Caco-2 (cell line): ENCODE data around the gene TMEM129. TPM values are rescaled to one million over a fixed set of nuclear protein-coding genes. Genes with fewer than 3 reads are reported as not detected.

Experiments used
- Bru-seq: library from RNA; stranded (reverse); fragments of 400-500 nt; gene quantifications from one replicate; lab custom pipeline; 2021; lab: Mats Ljungman, UMichigan
- BruChase-seq, 2 experiments: library from RNA; stranded (reverse); fragments of 400-500 nt; gene quantifications; one replicate each; lab custom pipeline; 2021; lab: Mats Ljungman, UMichigan
- BruUV-seq: library from RNA; stranded (reverse); fragments of 400-500 nt; replicated peaks from 2 replicates; lab custom pipeline; 2021; lab: Mats Ljungman, UMichigan
- CTCF ChIA-PET: fragments of 300-600 bp; sonication (Branson Sonifier 250); formaldehyde crosslinking; loops from one replicate; lab custom pipeline; 2022; ENCODE audit warnings: antibody characterized with exemption; lab: Charles Lee
- POLR2A ChIA-PET: fragments of 300-600 bp; sonication (Branson Sonifier 250); formaldehyde crosslinking; loops from one replicate; lab custom pipeline; 2022; ENCODE audit warnings: antibody characterized with exemption; lab: Charles Lee
- DNase-seq, 2 experiments: peaks; one replicate each; pipeline versions ENCODE4 v3.0.0 to v3.0.0-alpha.2; 2020 to 2022
- H3K27me3 ChIP-seq: replicated peaks from 2 replicates; pipeline ENCODE4 v1.6.0; 2011; ENCODE audit warnings: low read length; ENCODE audit not compliant: control insufficient read depth, insufficient read depth
- H3K36me3 ChIP-seq: 2 replicates; pipeline ENCODE4 v1.5.1; 2011; ENCODE audit warnings: low read length; ENCODE audit not compliant: control insufficient read depth, insufficient read depth
- H3K4me1 ChIP-seq: fragments of 250-450 bp; sonication (Bioruptor Pico); 2 replicates; pipeline ENCODE4 v1.5.1; 2020; ENCODE audit warnings: mild to moderate bottlenecking
- H3K4me3 ChIP-seq: 2 replicates; pipeline ENCODE4 v1.5.1; 2011; ENCODE audit warnings: low read depth, mild to moderate bottlenecking, control low read depth, low read length
- H3K9me3 ChIP-seq: fragments of 250-450 bp; sonication (Bioruptor Pico); 2 replicates; pipeline ENCODE4 v1.5.1; 2020; ENCODE audit warnings: mild to moderate bottlenecking, moderate library complexity
- H3K27ac Mint-ChIP-seq: one replicate; pipeline ENCODE4 v1.8.0; 2022; ENCODE audit warnings: mixed read lengths; ENCODE audit not compliant: unreplicated experiment
- H3K27me3 Mint-ChIP-seq: one replicate; pipeline ENCODE4 v1.8.0; 2022; ENCODE audit warnings: mixed read lengths; ENCODE audit not compliant: insufficient read depth, unreplicated experiment
- H3K36me3 Mint-ChIP-seq: one replicate; pipeline ENCODE4 v1.8.0; 2022; ENCODE audit warnings: mild to moderate bottlenecking, mixed read lengths; ENCODE audit not compliant: insufficient read depth, unreplicated experiment
- H3K4me1 Mint-ChIP-seq: one replicate; pipeline ENCODE4 v1.8.0; 2022; ENCODE audit warnings: low read depth, mixed read lengths; ENCODE audit not compliant: unreplicated experiment
- H3K4me3 Mint-ChIP-seq: one replicate; pipeline ENCODE4 v1.8.0; 2022; ENCODE audit warnings: mild to moderate bottlenecking, moderate library complexity, mixed read lengths; ENCODE audit not compliant: unreplicated experiment
- H3K9me3 Mint-ChIP-seq: one replicate; pipeline ENCODE4 v1.8.0; 2022; ENCODE audit warnings: mixed read lengths; ENCODE audit not compliant: unreplicated experiment
- CTCF ChIP-seq, 2 experiments: fragments of 200-600 bp in 1 of 2; IDR thresholded peaks; 1 replicate in 1 of 2; 2 replicates in 1 of 2; pipeline versions ENCODE4 v1.5.1 to v1.8.0; 2011 to 2022; ENCODE audit warnings: antibody characterized with exemption in 1 of 2, control low read depth in 1 of 2, inconsistent platforms in 1 of 2, low read depth in 1 of 2, low read length in 1 of 2, mild to moderate bottlenecking in 1 of 2, moderate library complexity in 1 of 2; ENCODE audit not compliant: insufficient read depth in 1 of 2, severe bottlenecking in 1 of 2, unreplicated experiment in 1 of 2
- intact Hi-C: fragments of 100-400 bp; cut with micrococcal nuclease; formaldehyde crosslinking; loops from one replicate; pipeline ENCODE4 v1.10.0; 2022; ENCODE audit not compliant: unreplicated experiment
- long read RNA-seq: library from polyadenylated mRNA; stranded (forward); transcript quantifications from one replicate; pipeline ENCODE4 v2.0.0, GENCODE V29; 2022
- total RNA-seq: library from RNA; stranded (reverse); gene quantifications from 2 replicates; pipeline ENCODE4 v1.2.3, GENCODE V29; 2022

The TMEM129 gene
- total RNA-seq: 36.5 and 39.0 TPM in 2 replicates
- Bru-seq, nascent RNA: percentile 64 among the genes with signal in this experiment
- percentile 70 among the genes with signal in this experiment for BruChase-seq, experiment 1, labeled RNA remaining after a 2-hour chase
- percentile 81 among the genes with signal in this experiment for BruChase-seq, experiment 2, labeled RNA remaining after a 6-hour chase
- long read RNA-seq, transcript TMEM129-202 (4 exons, 2,810 nt): major isoform, 51 of 90 reads
- long read RNA-seq, partial matches to known transcripts: 17 of 90 reads
- long read RNA-seq, other reads (novel, unspliced or antisense): 15 of 90 reads

DNA sequence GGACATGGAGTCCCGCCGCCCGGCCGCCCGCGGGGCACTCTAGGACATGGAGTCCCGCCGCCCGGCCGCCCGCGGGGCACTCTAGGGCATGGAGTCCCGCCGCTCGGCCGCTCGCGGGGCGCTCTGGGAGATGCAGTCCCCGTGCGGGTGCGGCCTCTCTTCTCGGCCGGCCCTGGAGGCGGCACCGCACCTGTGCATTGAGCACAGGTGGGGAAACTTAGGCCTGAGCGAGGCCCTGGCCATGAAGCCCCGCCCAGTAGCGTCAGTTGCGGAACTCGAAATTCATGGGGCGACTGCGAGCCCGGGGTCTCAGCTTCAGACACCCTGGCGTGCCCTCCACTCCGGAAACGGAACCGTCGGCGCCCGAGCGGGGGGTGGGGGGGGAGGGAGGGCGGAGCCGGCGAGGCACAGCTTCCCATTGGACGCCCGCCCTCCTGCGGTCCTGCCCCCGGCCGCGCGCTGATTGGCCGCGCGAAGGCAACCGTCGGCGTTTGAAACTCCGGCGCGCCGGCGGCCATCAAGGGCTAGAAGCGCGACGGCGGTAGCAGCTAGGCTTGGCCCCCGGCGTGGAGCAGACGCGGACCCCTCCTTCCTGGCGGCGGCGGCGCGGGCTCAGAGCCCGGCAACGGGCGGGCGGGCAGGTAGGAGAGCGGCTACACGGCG, at the start of gene TMEM129, which contains the start of gene TACC3:
TMEM129 (minus strand) TSS at position 321 of the 663 bp plus-strand sequence. CDS start 486 bp downstream, outside the sequence.
TACC3 (plus strand) TSS at position 519 of the 663 bp plus-strand sequence. CDS start 1,901 bp downstream, outside the sequence.
- Histone ChIP-seq H3K9me3 (no peaks in the 10 kb centered on the region), H3K4me1 (peaks cover 6% of the 10 kb centered on the region; the same call in 1 of the 2 replicates), H3K4me3 (peak within 1 kb of the TSS; percentile 95), H3K36me3 (peaks cover 5% of the 10 kb centered on the region; the same call in 1 of the 2 replicates), H3K27me3 (no peaks in the 10 kb centered on the region)
- no TSS peak for BruUV-seq
- CTCF ChIA-PET: interaction anchor here (0.6 to 1.6 kb wide), 7 partner anchors 9 to 37 kb away, joined by 3 to 16 read pairs (median 5); partner anchors contain the start of gene SLBP
- Mint-ChIP-seq H3K9me3 (no peaks in the 10 kb centered on the region), H3K4me1 (peaks cover 11% of the 10 kb centered on the region), H3K27me3 (no peaks in the 10 kb centered on the region), H3K4me3 (peak within 1 kb of the TSS; percentile 99), H3K36me3 (peaks cover 77% of the 10 kb centered on the region), H3K27ac (peak within 1 kb of the TSS; percentile 94)
- POLR2A ChIA-PET: interaction anchor here (0.5 to 2.0 kb wide), 13 partner anchors 9 to 541 kb away, joined by 3 to 42 read pairs (median 3); partner anchors contain the start of genes SLBP and UVSSA
- intact Hi-C loops: loop anchor here (1.0 kb wide), 3 partner anchors 8 to 135 kb away; partner anchors contain the start of gene LETM1
- TF ChIP-seq CTCF (IDR thresholded peaks at IDR 0.05; ENCODE audit: insufficient read depth in 1 of 2, low read depth in 1 of 2, low read length in 1 of 2, severe bottlenecking in 1 of 2, unreplicated experiment in 1 of 2): no peak
- peak; percentile 98 for DNase-seq

- no peak for TF ChIP-seq CTCF (IDR thresholded peaks at IDR 0.05; ENCODE audit: insufficient read depth in 1 of 2, low read depth in 1 of 2, low read length in 1 of 2, severe bottlenecking in 1 of 2, unreplicated experiment in 1 of 2)
- Histone ChIP-seq H3K9me3 (no peaks in the 10 kb centered on the region), H3K36me3 (no peaks in the 10 kb centered on the region), H3K4me3 (no peak overlapping the region), H3K27me3 (no peaks in the 10 kb centered on the region), H3K4me1 (peaks cover 48% of the 10 kb centered on the region)
- Mint-ChIP-seq H3K36me3 (peaks cover 6% of the 10 kb centered on the region), H3K4me1 (peaks cover 7% of the 10 kb centered on the region), H3K27me3 (no peaks in the 10 kb centered on the region), H3K27ac (peak overlapping the region; percentile 45), H3K4me3 (no peak overlapping the region), H3K9me3 (no peaks in the 10 kb centered on the region)
- BruUV-seq: no TSS peak
- intact Hi-C loops: no loop called here
- ChIA-PET CTCF (no interaction called here), POLR2A (no interaction called here)
- DNase-seq: peak; percentile 50 to 60
Observed at GRCh38 chr4:1770791-1771231, 49.7 kb upstream of the TMEM129 start.

GRCh38 chr4:1770245-1770644, 49.1 kb upstream of the TMEM129 start:
- Mint-ChIP-seq H3K4me1 (peaks cover 12% of the 10 kb centered on the region), H3K9me3 (no peaks in the 10 kb centered on the region), H3K4me3 (no peak overlapping the region), H3K27ac (no peak overlapping the region), H3K36me3 (peaks cover 6% of the 10 kb centered on the region), H3K27me3 (no peaks in the 10 kb centered on the region)
- peaks cover 52% of the 10 kb centered on the region for H3K4me1 ChIP-seq
- ChIA-PET CTCF (no interaction called here), POLR2A (no interaction called here)
- H3K27me3 ChIP-seq: no peaks in the 10 kb centered on the region
- TF ChIP-seq CTCF (IDR thresholded peaks at IDR 0.05; ENCODE audit: insufficient read depth in 1 of 2, low read depth in 1 of 2, low read length in 1 of 2, severe bottlenecking in 1 of 2, unreplicated experiment in 1 of 2): no peak
- H3K36me3 ChIP-seq: no peaks in the 10 kb centered on the region
- BruUV-seq: no TSS peak
- no peak overlapping the region for H3K4me3 ChIP-seq
- intact Hi-C loops: no loop called here
- H3K9me3 ChIP-seq: no peaks in the 10 kb centered on the region
- DNase-seq: no peak
